ENCODE results near the gene TRAF7.

TRAF7 gene

DNA sequence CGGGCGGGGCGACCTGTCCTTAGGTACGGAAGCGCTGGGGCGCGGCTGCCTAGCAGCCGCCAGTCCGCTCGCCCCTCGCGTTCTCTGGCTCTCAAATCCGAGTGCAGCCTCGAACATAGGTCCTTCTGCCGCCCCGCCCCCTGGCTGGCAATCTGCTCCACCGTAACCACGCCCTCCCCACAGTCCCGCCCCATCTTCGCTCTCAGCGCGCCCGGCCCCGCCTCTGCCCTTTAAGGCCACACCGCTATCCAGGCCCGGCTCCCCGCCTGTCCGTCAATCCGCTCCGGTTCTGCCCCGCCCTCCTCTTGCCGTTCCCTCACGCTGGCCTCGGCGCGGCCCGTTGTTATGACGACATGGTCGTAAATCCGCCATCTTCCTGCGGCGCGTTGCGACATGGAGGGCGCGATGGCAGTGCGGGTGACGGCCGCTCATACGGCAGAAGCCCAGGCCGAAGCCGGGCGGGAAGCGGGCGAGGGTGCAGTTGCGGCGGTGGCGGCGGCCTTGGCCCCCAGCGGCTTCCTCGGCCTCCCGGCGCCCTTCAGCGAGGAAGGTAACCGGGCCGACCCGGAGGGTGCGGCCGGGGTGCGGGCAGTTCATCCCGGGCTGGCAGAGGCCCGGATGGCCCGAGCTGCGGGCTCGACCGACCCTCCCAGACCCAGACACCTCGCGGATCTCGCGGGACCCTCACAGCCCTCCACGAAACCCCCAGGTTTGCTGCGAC, 67.8 kb downstream of the TRAF7 start, which contains the start of gene E4F1:
E4F1 (plus strand) TSS at position 371 of the 721 bp plus-strand sequence; CDS start at position 394, 23 bp downstream.
- TF ChIP-seq, protein P1, sequence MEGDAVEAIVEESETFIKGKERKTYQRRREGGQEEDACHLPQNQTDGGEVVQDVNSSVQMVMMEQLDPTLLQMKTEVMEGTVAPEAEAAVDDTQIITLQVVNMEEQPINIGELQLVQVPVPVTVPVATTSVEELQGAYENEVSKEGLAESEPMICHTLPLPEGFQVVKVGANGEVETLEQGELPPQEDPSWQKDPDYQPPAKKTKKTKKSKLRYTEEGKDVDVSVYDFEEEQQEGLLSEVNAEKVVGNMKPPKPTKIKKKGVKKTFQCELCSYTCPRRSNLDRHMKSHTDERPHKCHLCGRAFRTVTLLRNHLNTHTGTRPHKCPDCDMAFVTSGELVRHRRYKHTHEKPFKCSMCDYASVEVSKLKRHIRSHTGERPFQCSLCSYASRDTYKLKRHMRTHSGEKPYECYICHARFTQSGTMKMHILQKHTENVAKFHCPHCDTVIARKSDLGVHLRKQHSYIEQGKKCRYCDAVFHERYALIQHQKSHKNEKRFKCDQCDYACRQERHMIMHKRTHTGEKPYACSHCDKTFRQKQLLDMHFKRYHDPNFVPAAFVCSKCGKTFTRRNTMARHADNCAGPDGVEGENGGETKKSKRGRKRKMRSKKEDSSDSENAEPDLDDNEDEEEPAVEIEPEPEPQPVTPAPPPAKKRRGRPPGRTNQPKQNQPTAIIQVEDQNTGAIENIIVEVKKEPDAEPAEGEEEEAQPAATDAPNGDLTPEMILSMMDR (IDR thresholded peaks at IDR 0.05): peak; percentile 53

GRCh38 chr16:2223942-2224486, 68.4 kb downstream of the TRAF7 start:
- TF ChIP-seq, protein P1 (IDR thresholded peaks at IDR 0.05): no peak
- Histone ChIP-seq H3K27ac (peak overlapping the region; percentile 88), H3K36me3 (peaks cover 21% of the 10 kb centered on the region), H3K27me3 (no peaks in the 10 kb centered on the region), H3K4me1 (ENCODE audit: control insufficient read depth in 1 of 2, insufficient read depth in 1 of 2, low read depth in 1 of 2, low read length in 1 of 2) (peaks cover 15 to 18% of the 10 kb centered on the region in 2 experiments), H3K9me3 (no peaks in the 10 kb centered on the region), H3K4me3 (ENCODE audit: low read depth in 1 of 2, low read length in 1 of 2) (peak overlapping the region; percentile 75 to 76)

More for the DNA sequence above, 67.8 kb downstream of the TRAF7 start, which contains the start of gene E4F1:
- Histone ChIP-seq H3K4me3 (ENCODE audit: low read depth in 1 of 2, low read length in 1 of 2) (peak within 1 kb of the TSS; percentile 75 to 76), H3K36me3 (peaks cover 14% of the 10 kb centered on the region), H3K27me3 (no peaks in the 10 kb centered on the region), H3K27ac (peak within 1 kb of the TSS; percentile 88), H3K4me1 (ENCODE audit: control insufficient read depth in 1 of 2, insufficient read depth in 1 of 2, low read depth in 1 of 2, low read length in 1 of 2) (peaks cover 15 to 18% of the 10 kb centered on the region in 2 experiments), H3K9me3 (no peaks in the 10 kb centered on the region)

GRCh38 chr16:2226245-2226793, 70.7 kb downstream of the TRAF7 start:
- TF ChIP-seq, protein P1 (IDR thresholded peaks at IDR 0.05): no peak
- H3K4me3 ChIP-seq (ENCODE audit: low read depth in 1 of 2, low read length in 1 of 2): no peak overlapping the region
- H3K27ac ChIP-seq: no peak overlapping the region
- H3K36me3 ChIP-seq: peaks cover 43% of the 10 kb centered on the region
- no peaks in the 10 kb centered on the region for H3K27me3 ChIP-seq
- no peaks in the 10 kb centered on the region for H3K9me3 ChIP-seq
- H3K4me1 ChIP-seq (ENCODE audit: control insufficient read depth in 1 of 2, insufficient read depth in 1 of 2, low read depth in 1 of 2, low read length in 1 of 2): peaks cover 15 to 18% of the 10 kb centered on the region in 2 experiments

GRCh38 chr16:2226918-2227317, 71.3 kb downstream of the TRAF7 start:
- no peaks in the 10 kb centered on the region for H3K9me3 ChIP-seq
- peaks cover 15 to 18% of the 10 kb centered on the region in 2 experiments for H3K4me1 ChIP-seq (ENCODE audit: control insufficient read depth in 1 of 2, insufficient read depth in 1 of 2, low read depth in 1 of 2, low read length in 1 of 2)
- H3K4me3 ChIP-seq (ENCODE audit: low read depth in 1 of 2, low read length in 1 of 2): no peak overlapping the region
- TF ChIP-seq, protein P1 (IDR thresholded peaks at IDR 0.05): no peak
- H3K36me3 ChIP-seq: peaks cover 49% of the 10 kb centered on the region
- H3K27me3 ChIP-seq: no peaks in the 10 kb centered on the region
- H3K27ac ChIP-seq: no peak overlapping the region
